Muscle layer of colon (tissue), 2 donors: ENCODE measurements around the gene CNTRL.

Experiments used
- H3K27ac ChIP-seq: one replicate; pipeline ENCODE4 v1.7.0; 2013; ENCODE audit warnings: low read depth, mild to moderate bottlenecking, low read length, moderate library complexity
- H3K27me3 ChIP-seq, 2 donors: one replicate each; pipeline ENCODE4 v1.7.0; 2013; ENCODE audit warnings: low read length in 2 of 2, mild to moderate bottlenecking in 2 of 2; ENCODE audit not compliant: insufficient read depth in 2 of 2, control insufficient read depth in 1 of 2
- H3K36me3 ChIP-seq: one replicate; pipeline ENCODE4 v1.7.0; 2013; ENCODE audit warnings: mild to moderate bottlenecking, low read length; ENCODE audit not compliant: insufficient read depth
- H3K4me1 ChIP-seq: one replicate; pipeline ENCODE4 v1.7.0; 2013; ENCODE audit warnings: mild to moderate bottlenecking, low read length; ENCODE audit not compliant: insufficient read depth
- H3K4me3 ChIP-seq, 2 donors: one replicate each; pipeline ENCODE4 v1.7.0; 2013; ENCODE audit warnings: low read length in 2 of 2, low read depth in 1 of 2, mild to moderate bottlenecking in 1 of 2, moderate library complexity in 1 of 2
- H3K9ac ChIP-seq: one replicate; pipeline ENCODE4 v1.7.0; 2013; ENCODE audit warnings: low read length
- H3K9me3 ChIP-seq: one replicate; pipeline ENCODE4 v1.7.0; 2013; ENCODE audit warnings: mild to moderate bottlenecking, low read length
- donor health status: abdominal sarcoma.
- donor health status: Adenocarcinoma of cecum.

CNTRL gene

DNA sequence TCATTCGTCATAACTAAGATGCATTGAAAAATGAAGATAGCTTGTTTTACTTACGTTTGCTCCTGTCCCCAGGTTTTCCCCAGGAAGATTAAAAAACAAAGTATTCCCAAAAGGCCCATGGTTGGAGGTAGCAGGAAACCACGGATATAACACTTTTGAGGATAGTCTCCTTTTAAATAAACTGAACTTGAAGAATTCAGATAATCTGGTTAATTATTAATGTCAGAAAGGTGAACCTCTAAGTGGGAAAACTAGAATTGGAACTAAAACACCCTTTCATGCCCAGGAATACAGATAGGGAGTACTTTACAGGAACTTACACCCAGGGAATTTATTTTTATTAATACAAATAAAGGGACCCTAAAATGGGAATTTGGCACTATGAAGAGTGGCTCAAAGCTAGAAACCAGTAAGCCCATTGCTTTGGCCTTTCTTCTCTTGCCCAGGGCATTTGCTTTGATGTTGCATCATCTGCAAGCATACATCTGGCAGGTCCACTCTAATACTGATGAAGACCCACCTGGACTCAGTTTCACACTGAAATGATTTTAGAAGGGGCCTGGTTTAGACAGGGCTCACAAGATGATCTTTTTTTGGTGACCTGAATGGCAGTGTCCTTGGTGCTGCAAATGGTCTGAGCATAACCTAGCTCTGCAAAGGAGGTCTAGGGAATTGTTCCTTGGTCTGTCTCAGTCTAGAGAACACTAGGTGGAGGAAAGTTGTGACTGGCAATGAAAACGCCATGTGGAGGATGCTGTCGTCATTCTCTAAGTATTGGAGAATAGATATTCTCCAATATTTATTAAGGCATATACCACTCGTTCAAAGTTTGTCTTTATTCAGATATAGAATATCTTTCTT lies 24.4 kb upstream of the CNTRL start, which contains the start of gene C5:
Gene C5 (minus strand): TSS at position 148 of the 861 bp plus-strand sequence. CDS start 29 bp downstream, at position 119.
- no peaks in the 10 kb centered on the region for H3K4me1 ChIP-seq
- H3K4me3 ChIP-seq: no peak within 1 kb of the TSS
- no peak within 1 kb of the TSS for H3K9ac ChIP-seq
- H3K27me3 ChIP-seq: no peaks in the 10 kb centered on the region
- H3K9me3 ChIP-seq: no peaks in the 10 kb centered on the region
- no peaks in the 10 kb centered on the region for H3K36me3 ChIP-seq
- no peak within 1 kb of the TSS for H3K27ac ChIP-seq

- no peaks in the 10 kb centered on the region for H3K27me3 ChIP-seq
- H3K9ac ChIP-seq: no peak overlapping the region
- no peak overlapping the region for H3K27ac ChIP-seq
- no peak overlapping the region for H3K4me3 ChIP-seq
- no peaks in the 10 kb centered on the region for H3K4me1 ChIP-seq
- H3K36me3 ChIP-seq: no peaks in the 10 kb centered on the region
- H3K9me3 ChIP-seq: no peaks in the 10 kb centered on the region
Measured at GRCh38 chr9:121053544-121053943, 21.2 kb upstream of the CNTRL start.

DNA sequence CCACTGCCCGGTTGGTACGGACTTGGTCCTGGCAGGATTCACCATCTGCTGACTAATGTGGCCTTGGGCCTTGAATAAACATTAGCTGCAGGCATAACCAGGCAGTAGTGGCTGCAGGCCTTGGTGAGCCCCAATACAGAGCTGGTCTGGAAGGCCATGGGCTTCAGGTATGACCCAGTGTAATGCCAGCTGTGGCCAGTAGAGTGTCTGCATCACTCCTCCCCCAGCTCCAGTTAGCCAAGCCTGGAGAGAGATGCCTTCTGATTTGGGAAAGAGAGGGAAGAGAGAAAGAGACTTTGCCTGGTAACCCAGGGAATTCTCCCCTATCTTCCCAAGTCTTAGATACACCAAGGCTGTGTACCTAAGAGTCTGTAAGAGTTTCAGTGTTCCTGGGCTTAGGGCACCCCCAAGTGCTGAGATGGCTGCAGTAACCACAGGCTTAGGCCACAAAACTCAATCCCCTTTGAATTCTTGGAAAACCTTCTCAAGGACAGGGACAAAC lies 19.1 kb upstream of the CNTRL start:
- H3K27me3 ChIP-seq: no peaks in the 10 kb centered on the region
- no peak overlapping the region for H3K27ac ChIP-seq
- H3K4me3 ChIP-seq: no peak overlapping the region
- H3K36me3 ChIP-seq: no peaks in the 10 kb centered on the region
- no peaks in the 10 kb centered on the region for H3K4me1 ChIP-seq
- no peak overlapping the region for H3K9ac ChIP-seq
- no peaks in the 10 kb centered on the region for H3K9me3 ChIP-seq

DNA sequence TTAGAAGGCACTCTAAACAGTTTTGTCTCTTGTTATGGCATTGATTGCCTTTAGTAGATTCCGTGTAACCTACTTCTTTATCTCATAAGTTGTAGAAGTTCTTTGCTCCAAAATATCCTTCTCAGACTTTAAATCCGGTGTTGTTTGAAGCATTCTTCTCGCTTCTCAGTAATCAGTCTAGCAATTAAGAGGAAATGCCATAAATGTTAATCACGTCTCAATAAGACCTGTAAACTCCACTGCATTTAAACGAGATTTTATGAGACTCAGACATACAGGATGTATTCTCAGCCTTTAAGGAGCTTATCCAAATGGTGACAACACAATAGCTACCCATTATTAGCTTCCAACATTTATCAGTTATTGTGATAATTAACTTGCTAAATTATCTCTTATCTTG lies 16.9 kb upstream of the CNTRL start:
- no peak overlapping the region for H3K27ac ChIP-seq
- no peaks in the 10 kb centered on the region for H3K36me3 ChIP-seq
- no peaks in the 10 kb centered on the region for H3K4me1 ChIP-seq
- no peak overlapping the region for H3K4me3 ChIP-seq
- no peaks in the 10 kb centered on the region for H3K9me3 ChIP-seq
- H3K27me3 ChIP-seq: no peaks in the 10 kb centered on the region
- no peak overlapping the region for H3K9ac ChIP-seq

- no peaks in the 10 kb centered on the region for H3K36me3 ChIP-seq
- H3K9me3 ChIP-seq: no peaks in the 10 kb centered on the region
- no peaks in the 10 kb centered on the region for H3K4me1 ChIP-seq
- H3K4me3 ChIP-seq: no peak overlapping the region
- no peak overlapping the region for H3K27ac ChIP-seq
- H3K27me3 ChIP-seq: no peaks in the 10 kb centered on the region
- H3K9ac ChIP-seq: no peak overlapping the region
Measured at GRCh38 chr9:121059513-121059912, 15.2 kb upstream of the CNTRL start.

GRCh38 chr9:121059998-121060636 lies 14.6 kb upstream of the CNTRL start:
- no peak overlapping the region for H3K27ac ChIP-seq
- H3K9me3 ChIP-seq: no peaks in the 10 kb centered on the region
- H3K36me3 ChIP-seq: no peaks in the 10 kb centered on the region
- no peaks in the 10 kb centered on the region for H3K4me1 ChIP-seq
- no peak overlapping the region for H3K4me3 ChIP-seq
- no peak overlapping the region for H3K9ac ChIP-seq
- no peaks in the 10 kb centered on the region for H3K27me3 ChIP-seq

DNA sequence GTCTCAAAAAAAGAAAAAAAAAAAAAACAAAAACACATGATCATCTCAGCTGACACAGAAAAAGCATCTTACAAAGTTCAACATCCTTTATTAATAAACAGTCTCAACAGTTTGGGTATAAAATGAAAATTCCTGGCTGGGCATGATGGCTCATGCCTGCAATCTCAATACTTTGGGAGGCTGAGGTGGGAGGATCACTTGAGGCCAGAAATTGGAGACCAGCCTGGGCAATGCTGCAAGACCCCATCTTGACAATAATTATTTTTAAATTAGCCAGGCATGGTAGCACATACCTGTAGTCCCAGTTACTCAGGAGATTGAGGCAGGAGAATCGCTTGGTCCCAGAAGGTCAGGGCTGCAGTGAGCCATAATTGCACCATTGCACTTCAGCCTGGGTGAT lies 7.9 kb upstream of the CNTRL start:
- no peak overlapping the region for H3K27ac ChIP-seq
- H3K4me3 ChIP-seq: no peak overlapping the region
- no peaks in the 10 kb centered on the region for H3K4me1 ChIP-seq
- no peaks in the 10 kb centered on the region for H3K9me3 ChIP-seq
- H3K27me3 ChIP-seq: no peaks in the 10 kb centered on the region
- H3K36me3 ChIP-seq: no peaks in the 10 kb centered on the region
- H3K9ac ChIP-seq: no peak overlapping the region

DNA sequence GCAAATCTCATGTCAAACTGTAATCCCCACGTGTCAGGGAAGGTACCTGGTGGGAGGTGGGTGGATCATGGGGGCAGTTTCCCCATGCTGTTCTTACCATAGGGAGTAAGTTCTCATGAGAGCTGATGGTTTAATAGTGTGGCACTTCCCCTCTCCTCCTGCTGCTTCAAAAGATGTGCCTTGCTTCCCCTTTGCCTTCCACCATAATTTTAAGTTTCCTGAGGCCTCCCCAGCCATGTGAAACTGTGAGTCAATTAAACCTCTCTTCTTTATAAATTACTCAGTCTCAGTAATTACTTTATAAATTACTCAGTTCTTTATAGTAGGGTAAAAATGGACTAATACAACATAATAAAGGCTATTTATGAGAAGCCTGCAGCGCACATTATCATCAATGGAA lies 7.1 kb upstream of the CNTRL start:
- no peak overlapping the region for H3K27ac ChIP-seq
- H3K27me3 ChIP-seq: no peaks in the 10 kb centered on the region
- no peak overlapping the region for H3K4me3 ChIP-seq
- no peak overlapping the region for H3K9ac ChIP-seq
- H3K4me1 ChIP-seq: no peaks in the 10 kb centered on the region
- no peaks in the 10 kb centered on the region for H3K9me3 ChIP-seq
- H3K36me3 ChIP-seq: no peaks in the 10 kb centered on the region

DNA sequence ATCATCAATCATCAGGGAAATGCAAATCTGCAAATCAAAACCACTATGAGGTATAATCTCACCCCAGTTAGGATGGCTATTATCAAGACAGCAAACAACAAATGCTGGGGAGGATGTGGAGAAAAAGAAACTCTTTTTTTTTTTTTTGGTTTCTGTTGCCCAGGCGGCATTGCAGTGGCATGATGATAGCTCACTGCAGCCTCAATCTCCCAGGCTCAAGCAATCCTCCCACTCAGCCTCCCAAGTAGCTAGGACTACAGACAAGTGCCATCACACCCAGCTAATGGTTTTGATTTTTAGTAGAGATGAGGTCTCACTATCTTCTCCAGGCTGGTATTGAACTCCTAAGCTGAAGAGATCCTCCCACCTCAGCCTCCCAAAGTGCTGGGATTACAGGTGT lies 5.4 kb upstream of the CNTRL start:
- no peak overlapping the region for H3K4me3 ChIP-seq
- H3K9ac ChIP-seq: no peak overlapping the region
- no peaks in the 10 kb centered on the region for H3K36me3 ChIP-seq
- H3K27ac ChIP-seq: no peak overlapping the region
- H3K27me3 ChIP-seq: no peaks in the 10 kb centered on the region
- peaks cover 6% of the 10 kb centered on the region for H3K4me1 ChIP-seq
- no peaks in the 10 kb centered on the region for H3K9me3 ChIP-seq

DNA sequence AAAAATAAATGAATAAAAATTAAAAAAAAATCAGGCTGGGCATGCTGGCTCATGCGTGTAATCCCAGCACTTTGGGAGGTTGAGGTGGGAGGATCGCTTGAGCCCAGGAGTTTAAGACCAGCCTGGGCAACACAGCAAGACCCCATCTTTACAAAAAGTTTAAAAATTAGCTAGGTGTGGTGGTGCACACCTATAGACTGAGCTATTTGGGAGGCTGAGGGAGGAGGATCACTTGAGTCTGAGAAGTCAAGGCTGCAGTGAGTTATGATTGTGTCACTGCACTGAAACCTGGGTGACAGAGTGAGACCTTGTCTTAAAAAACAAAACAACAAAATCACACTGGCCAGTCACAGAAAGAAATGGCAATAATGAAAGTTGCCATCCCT lies 3.4 kb upstream of the CNTRL start:
- H3K4me1 ChIP-seq: peaks cover 14% of the 10 kb centered on the region
- H3K27me3 ChIP-seq: no peaks in the 10 kb centered on the region
- no peak overlapping the region for H3K9ac ChIP-seq
- H3K27ac ChIP-seq: no peak overlapping the region
- H3K9me3 ChIP-seq: no peaks in the 10 kb centered on the region
- no peaks in the 10 kb centered on the region for H3K36me3 ChIP-seq
- H3K4me3 ChIP-seq: peak overlapping the region in 1 of 2 donors; percentile 6

DNA sequence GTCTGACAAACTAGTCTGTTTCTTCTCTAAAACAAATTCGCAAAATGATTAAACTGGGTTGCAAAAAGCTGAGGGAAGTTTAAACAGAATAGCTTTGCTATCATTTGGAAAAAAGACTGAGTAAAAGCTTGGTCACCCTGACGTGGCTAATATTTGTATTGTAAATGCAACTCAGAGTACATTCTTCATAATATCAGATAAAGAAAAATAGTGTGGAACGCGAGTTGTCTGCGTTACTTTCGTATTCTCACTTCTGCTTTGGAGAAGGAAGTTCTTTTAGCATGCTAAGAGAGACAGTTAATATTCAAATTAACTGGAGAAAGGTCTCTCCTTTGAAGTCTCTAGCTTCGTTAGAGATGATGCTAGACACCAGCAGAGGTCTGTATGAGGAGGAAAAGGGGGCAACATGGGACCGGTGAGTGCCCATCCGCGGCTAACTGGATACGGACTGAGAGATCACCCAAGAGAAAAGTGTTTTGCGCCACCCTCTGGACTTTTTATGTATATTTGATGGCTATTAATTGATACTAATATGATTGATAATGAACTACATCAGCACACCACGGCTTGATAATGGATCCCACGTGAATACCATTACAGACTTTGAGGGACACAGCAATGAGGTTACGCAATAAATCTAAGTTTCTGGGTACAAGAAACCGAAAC lies 2.9 kb upstream of the CNTRL start:
- Histone ChIP-seq H3K27me3 (no peaks in the 10 kb centered on the region), H3K27ac (no peak overlapping the region), H3K36me3 (no peaks in the 10 kb centered on the region), H3K9ac (no peak overlapping the region), H3K4me3 (peak overlapping the region in 1 of 2 donors; percentile 6), H3K4me1 (peaks cover 14% of the 10 kb centered on the region), H3K9me3 (no peaks in the 10 kb centered on the region)
